Measurements from ENCODE around the gene RPGRIP1.

GRCh38 chr14:21320913-21321312 is 41.0 kb downstream of the RPGRIP1 start:
- no peak for TF ChIP-seq CTCF (IDR thresholded peaks at IDR 0.05)
- no peak for TF ChIP-seq POLR2A (IDR thresholded peaks at IDR 0.05)
- no peak for TF ChIP-seq EP300 (IDR thresholded peaks at IDR 0.05)
